K562 (cell line): Measurements from ENCODE around the gene DPM2. TPM values are rescaled to one million over a fixed set of nuclear protein-coding genes. Genes with fewer than 3 reads are reported as not detected.

Source experiments
- BHLHE40 ChIP-seq: IDR thresholded peaks from 2 replicates; pipeline ENCODE4 v1.6.1; 2011; ENCODE audit warnings: low read length, improper control_type of control experiment
- BRCA1 ChIP-seq, 2 experiments: fragments of 450-650 bp in 1 of 2; sonication (generic) in 1 of 2; formaldehyde crosslinking in 1 of 2; IDR thresholded peaks; 2 replicates each; pipeline versions ENCODE4 v1.5.0 to v1.6.1; 2017 to 2020; ENCODE audit warnings: mild to moderate bottlenecking in 1 of 2, missing genetic modification reagents in 1 of 2
- CC2D1A ChIP-seq: fragments of 450-650 bp; IDR thresholded peaks from 2 replicates; pipeline ENCODE4 v1.6.1; 2017; ENCODE audit warnings: mild to moderate bottlenecking
- DNMT1 ChIP-seq: fragments of 450-650 bp; IDR thresholded peaks from 2 replicates; pipeline ENCODE4 v1.6.1; 2016; ENCODE audit warnings: antibody characterized with exemption, mild to moderate bottlenecking
- EP300 ChIP-seq: IDR thresholded peaks from 2 replicates; pipeline ENCODE4 v1.6.1; 2012; ENCODE audit warnings: low read length, improper control_type of control experiment
- GTF2A2 ChIP-seq: IDR thresholded peaks from 2 replicates; pipeline ENCODE4 v1.6.1; 2016; ENCODE audit warnings: mild to moderate bottlenecking, missing genetic modification characterization, missing compliant biosample characterization
- JUNB ChIP-seq: fragments of 450-650 bp; formaldehyde crosslinking; conservative IDR thresholded peaks from 2 replicates; pipeline ENCODE4 v1.4.0; 2020; ENCODE audit warnings: mild to moderate bottlenecking
- NCOR1 ChIP-seq: fragments of 450-650 bp; IDR thresholded peaks from 2 replicates; pipeline ENCODE4 v1.6.1; 2016; ENCODE audit warnings: mild to moderate bottlenecking, moderate library complexity
- RUNX1 ChIP-seq: sonication (generic); IDR thresholded peaks from 2 replicates; pipeline ENCODE4 v1.6.1; 2016; ENCODE audit warnings: antibody characterized with exemption, low read depth
- SOX6 ChIP-seq: fragments of 450-650 bp; IDR thresholded peaks from 2 replicates; pipeline ENCODE4 v1.6.1; 2014; ENCODE audit warnings: mild to moderate bottlenecking
- TEAD4 ChIP-seq, 2 experiments: sonication (generic) in 1 of 2; formaldehyde crosslinking in 1 of 2; IDR thresholded peaks; 2 replicates each; pipeline versions ENCODE4 v1.6.1 to v1.8.0; 2012 to 2022; ENCODE audit warnings: borderline replicate concordance in 1 of 2, inconsistent platforms in 1 of 2, low read length in 1 of 2, mild to moderate bottlenecking in 1 of 2, missing genetic modification reagents in 1 of 2
- TOE1 ChIP-seq, 2 experiments: fragments of 450-650 bp in 1 of 2; sonication (generic) in 1 of 2; formaldehyde crosslinking in 1 of 2; IDR thresholded peaks; 2 replicates each; pipeline versions ENCODE4 v1.7.1 to v1.8.0; 2016 to 2022; ENCODE audit warnings: borderline replicate concordance in 2 of 2, mild to moderate bottlenecking in 2 of 2, antibody characterized with exemption in 1 of 2, inconsistent platforms in 1 of 2, low read depth in 1 of 2, missing genetic modification reagents in 1 of 2, moderate library complexity in 1 of 2
- ZKSCAN8 ChIP-seq: fragments of 200-800 bp; sonication (Bioruptor generic); IDR thresholded peaks from 2 replicates; pipeline ENCODE4 v1.6.1; 2016; ENCODE audit warnings: missing genetic modification characterization, missing compliant biosample characterization
- ZNF197 ChIP-seq: fragments of 200-800 bp; sonication (Bioruptor generic); IDR thresholded peaks from 2 replicates; pipeline ENCODE4 v1.6.1; 2016; ENCODE audit warnings: low read depth, missing genetic modification characterization, missing compliant biosample characterization
- ZNF224 ChIP-seq: sonication (generic); formaldehyde crosslinking; IDR thresholded peaks from 2 replicates; pipeline ENCODE4 v1.8.0; 2022; ENCODE audit warnings: mild to moderate bottlenecking, missing genetic modification reagents
- polyA plus RNA-seq, 8 experiments: library from polyadenylated mRNA; depleted of rRNA in 4 of 8; stranded (reverse) in 5 of 8; unstranded in 3 of 8; fragments of >200 nt; fragmentation: Nextera tagmentation in 2 of 8; fragmentation: Illumina TruSeq in 1 of 8; extraction: Ambion mirVana in 2 of 8; extraction: Trizol in 1 of 8; gene quantifications; 2 replicates each; pipeline versions ENCODE4 v1.2.1 to v1.2.3, GENCODE V29; 2011 to 2014; ENCODE audit warnings: inconsistent platforms in 1 of 8, missing spikeins in 1 of 8
- total RNA-seq, 7 experiments: library from RNA; depleted of rRNA in 6 of 7; stranded (reverse); fragments of >200 nt in 6 of 7; fragmentation: Illumina TruSeq in 2 of 7; extraction: Trizol in 2 of 7; gene quantifications; 2 replicates each; pipeline versions ENCODE4 v1.2.1 to v1.2.3, GENCODE V29; 2011 to 2021; ENCODE audit warnings: low replicate concordance in 1 of 7
- TF ChIP-seq, protein P1 (sequence below), 2 experiments: fragments of 450-650 bp; IDR thresholded peaks; 2 replicates each; pipeline ENCODE4 v1.6.1; 2018; ENCODE audit warnings: mild to moderate bottlenecking in 2 of 2, low read depth in 1 of 2; ENCODE audit not compliant: partially characterized antibody in 2 of 2
- TF ChIP-seq, protein P2 (sequence below): sonication (generic); formaldehyde crosslinking; IDR thresholded peaks from 2 replicates; pipeline ENCODE4 v1.8.1; 2023; ENCODE audit warnings: mild to moderate bottlenecking, missing genetic modification reagents, moderate library complexity
- TF ChIP-seq, protein P3 (sequence below): fragments of 250-450 bp; sonication (Bioruptor Pico); IDR thresholded peaks from 2 replicates; pipeline ENCODE4 v1.9.0; 2021; ENCODE audit warnings: mild to moderate bottlenecking, inconsistent platforms

The DPM2 gene
- total and polyA plus RNA-seq, 9 of the 15 experiments (the other 6 are each of a cell fraction or from before 2014, with no cell fraction given): 43.5 to 126 (median 71.1) TPM

DNA sequence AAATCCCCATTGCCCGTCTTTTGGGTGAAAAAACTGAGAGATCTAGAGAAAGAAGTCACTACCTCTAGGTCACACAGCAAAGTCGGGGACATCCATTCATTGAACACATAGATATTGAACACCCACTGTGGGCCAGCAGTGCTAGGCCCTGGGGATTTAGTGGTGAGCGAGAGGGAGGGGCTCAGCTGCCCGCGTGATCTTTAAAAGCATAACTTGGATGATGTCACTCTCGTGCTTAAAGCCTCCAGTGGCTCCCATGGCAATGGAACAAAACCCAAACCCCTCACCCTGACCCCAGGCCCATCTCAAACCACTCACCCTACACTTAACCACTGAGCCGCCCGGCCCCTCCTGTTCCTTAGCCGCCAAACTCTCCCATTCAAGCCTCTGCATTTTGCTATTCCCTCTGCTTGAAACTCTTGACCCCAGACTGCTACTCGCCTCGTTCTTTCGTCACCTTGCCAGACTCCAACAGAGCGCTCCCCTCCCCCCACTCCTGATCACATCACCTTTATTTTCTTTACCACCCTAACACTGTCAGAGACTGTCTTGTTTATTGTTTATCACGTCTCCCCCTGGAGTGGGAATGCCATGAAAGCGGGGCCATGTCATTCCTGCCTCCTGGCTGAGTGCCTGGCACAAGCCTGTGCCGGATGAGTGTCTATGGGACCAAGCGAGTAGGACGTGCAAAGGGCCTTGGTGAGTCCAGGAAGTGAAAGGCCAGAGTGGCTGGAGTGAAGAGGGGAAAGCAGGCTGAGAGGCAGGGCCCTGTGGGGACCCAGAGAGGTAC, 6.4 kb downstream of the DPM2 start (continued):
- TF ChIP-seq, protein P1, sequence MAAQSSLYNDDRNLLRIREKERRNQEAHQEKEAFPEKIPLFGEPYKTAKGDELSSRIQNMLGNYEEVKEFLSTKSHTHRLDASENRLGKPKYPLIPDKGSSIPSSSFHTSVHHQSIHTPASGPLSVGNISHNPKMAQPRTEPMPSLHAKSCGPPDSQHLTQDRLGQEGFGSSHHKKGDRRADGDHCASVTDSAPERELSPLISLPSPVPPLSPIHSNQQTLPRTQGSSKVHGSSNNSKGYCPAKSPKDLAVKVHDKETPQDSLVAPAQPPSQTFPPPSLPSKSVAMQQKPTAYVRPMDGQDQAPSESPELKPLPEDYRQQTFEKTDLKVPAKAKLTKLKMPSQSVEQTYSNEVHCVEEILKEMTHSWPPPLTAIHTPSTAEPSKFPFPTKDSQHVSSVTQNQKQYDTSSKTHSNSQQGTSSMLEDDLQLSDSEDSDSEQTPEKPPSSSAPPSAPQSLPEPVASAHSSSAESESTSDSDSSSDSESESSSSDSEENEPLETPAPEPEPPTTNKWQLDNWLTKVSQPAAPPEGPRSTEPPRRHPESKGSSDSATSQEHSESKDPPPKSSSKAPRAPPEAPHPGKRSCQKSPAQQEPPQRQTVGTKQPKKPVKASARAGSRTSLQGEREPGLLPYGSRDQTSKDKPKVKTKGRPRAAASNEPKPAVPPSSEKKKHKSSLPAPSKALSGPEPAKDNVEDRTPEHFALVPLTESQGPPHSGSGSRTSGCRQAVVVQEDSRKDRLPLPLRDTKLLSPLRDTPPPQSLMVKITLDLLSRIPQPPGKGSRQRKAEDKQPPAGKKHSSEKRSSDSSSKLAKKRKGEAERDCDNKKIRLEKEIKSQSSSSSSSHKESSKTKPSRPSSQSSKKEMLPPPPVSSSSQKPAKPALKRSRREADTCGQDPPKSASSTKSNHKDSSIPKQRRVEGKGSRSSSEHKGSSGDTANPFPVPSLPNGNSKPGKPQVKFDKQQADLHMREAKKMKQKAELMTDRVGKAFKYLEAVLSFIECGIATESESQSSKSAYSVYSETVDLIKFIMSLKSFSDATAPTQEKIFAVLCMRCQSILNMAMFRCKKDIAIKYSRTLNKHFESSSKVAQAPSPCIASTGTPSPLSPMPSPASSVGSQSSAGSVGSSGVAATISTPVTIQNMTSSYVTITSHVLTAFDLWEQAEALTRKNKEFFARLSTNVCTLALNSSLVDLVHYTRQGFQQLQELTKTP (IDR thresholded peaks at IDR 0.05; ENCODE audit: low read depth in 1 of 2, partially characterized antibody in 2 of 2): peak in 1 of 2 experiments; percentile 22
- TF ChIP-seq NCOR1 (no peak), ZNF197 (no peak), JUNB (CRISPR knock-in tag) (no peak), CC2D1A (0 out of 2 replicates have a peak, but pooled peaks have one; percentile 25), EP300 (no peak), DNMT1 (no peak), BRCA1 (IDR thresholded peaks at IDR 0.05) (no peak), BRCA1 (CRISPR knock-in tag; IDR thresholded peaks at IDR 0.05) (0 out of 2 replicates have a peak, but pooled peaks have one; percentile 29), TEAD4 (IDR thresholded peaks at IDR 0.05; ENCODE audit: low read length) (peak; percentile 12; the same call in 1 of the 2 replicates), TEAD4 (CRISPR knock-in tag; IDR thresholded peaks at IDR 0.05; ENCODE audit: borderline replicate concordance) (no peak), SOX6 (peak; percentile 33; the same call in 1 of the 2 replicates), GTF2A2 (tag) (no peak), ZNF224 (CRISPR knock-in tag) (no peak), BHLHE40 (peak; percentile 64), ZKSCAN8 (CRISPR knock-in tag) (no peak), RUNX1 (no peak), TOE1 (IDR thresholded peaks at IDR 0.05; ENCODE audit: borderline replicate concordance) (peak; percentile 34; the same call in 1 of the 2 replicates), TOE1 (CRISPR knock-in tag; IDR thresholded peaks at IDR 0.05; ENCODE audit: borderline replicate concordance, low read depth) (no peak; the same call in 1 of the 2 replicates)
- TF ChIP-seq, protein P2, sequence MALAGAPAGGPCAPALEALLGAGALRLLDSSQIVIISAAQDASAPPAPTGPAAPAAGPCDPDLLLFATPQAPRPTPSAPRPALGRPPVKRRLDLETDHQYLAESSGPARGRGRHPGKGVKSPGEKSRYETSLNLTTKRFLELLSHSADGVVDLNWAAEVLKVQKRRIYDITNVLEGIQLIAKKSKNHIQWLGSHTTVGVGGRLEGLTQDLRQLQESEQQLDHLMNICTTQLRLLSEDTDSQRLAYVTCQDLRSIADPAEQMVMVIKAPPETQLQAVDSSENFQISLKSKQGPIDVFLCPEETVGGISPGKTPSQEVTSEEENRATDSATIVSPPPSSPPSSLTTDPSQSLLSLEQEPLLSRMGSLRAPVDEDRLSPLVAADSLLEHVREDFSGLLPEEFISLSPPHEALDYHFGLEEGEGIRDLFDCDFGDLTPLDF (CRISPR knock-in tag): no peak; the same call in 1 of the 2 replicates
- TF ChIP-seq, protein P3, sequence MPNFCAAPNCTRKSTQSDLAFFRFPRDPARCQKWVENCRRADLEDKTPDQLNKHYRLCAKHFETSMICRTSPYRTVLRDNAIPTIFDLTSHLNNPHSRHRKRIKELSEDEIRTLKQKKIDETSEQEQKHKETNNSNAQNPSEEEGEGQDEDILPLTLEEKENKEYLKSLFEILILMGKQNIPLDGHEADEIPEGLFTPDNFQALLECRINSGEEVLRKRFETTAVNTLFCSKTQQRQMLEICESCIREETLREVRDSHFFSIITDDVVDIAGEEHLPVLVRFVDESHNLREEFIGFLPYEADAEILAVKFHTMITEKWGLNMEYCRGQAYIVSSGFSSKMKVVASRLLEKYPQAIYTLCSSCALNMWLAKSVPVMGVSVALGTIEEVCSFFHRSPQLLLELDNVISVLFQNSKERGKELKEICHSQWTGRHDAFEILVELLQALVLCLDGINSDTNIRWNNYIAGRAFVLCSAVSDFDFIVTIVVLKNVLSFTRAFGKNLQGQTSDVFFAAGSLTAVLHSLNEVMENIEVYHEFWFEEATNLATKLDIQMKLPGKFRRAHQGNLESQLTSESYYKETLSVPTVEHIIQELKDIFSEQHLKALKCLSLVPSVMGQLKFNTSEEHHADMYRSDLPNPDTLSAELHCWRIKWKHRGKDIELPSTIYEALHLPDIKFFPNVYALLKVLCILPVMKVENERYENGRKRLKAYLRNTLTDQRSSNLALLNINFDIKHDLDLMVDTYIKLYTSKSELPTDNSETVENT: no peak
